HG02588 (cell line): ENCODE results near the gene DUSP28.
"Not testable (repeated sequence)": the region's sequence is repeated elsewhere in the genome, so short reads cannot be mapped to it uniquely, and the experiment has no call there.

Experiments
- ATAC-seq: cut with Tn5 transposase; IDR thresholded peaks from one replicate; pipeline ENCODE4 v1.9.1; 2021; ENCODE audit warnings: mild to moderate bottlenecking, moderate library complexity; ENCODE audit not compliant: unreplicated experiment

The DUSP28 gene

DNA sequence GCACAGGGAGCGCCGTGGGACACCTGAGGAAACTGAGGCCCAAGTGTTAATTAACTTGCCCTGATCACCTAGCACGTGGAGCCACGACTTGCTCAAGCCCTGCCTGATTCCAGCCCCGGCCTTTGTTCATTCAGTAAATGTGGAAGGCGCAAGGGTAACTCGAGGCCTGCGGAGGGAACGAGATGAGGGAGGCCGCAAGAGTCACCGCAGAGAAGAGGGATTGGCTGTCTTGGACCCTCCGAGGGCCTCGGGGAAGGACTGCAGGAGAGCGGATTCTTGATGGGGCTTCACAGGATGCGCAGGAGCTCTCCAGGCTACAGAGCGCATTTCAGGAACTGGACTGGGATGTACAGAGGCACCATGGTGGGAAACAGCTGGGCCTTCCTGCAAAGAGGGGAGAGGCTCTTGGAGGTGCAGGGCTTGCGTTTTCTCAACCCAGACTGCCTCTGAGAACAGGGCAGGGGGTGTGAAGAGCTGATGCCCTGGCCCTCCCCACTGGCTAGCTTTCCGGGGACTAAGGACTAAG, 1.9 kb upstream of the DUSP28 start:
- no peak for ATAC-seq

DNA sequence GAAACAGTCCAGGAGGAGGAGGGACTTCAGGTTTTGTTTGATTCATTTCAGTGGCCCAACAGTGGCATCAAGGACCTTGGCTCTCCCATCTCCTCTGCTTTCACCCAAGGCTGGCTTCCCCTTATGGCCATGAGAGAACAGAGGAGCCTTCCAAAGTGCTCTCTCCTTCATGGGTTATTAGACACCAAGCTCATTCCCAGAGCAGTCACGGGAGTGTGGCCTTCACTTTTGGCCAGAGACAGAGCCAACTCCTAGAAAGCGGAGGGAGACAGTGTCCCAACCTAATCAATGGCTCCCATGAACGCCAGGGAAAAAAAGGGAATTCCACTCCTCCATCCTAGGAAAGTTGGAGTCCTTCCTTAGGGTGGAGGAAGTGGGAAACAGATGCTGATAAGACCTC, 871 bp upstream of the DUSP28 start:
- no peak for ATAC-seq

DNA sequence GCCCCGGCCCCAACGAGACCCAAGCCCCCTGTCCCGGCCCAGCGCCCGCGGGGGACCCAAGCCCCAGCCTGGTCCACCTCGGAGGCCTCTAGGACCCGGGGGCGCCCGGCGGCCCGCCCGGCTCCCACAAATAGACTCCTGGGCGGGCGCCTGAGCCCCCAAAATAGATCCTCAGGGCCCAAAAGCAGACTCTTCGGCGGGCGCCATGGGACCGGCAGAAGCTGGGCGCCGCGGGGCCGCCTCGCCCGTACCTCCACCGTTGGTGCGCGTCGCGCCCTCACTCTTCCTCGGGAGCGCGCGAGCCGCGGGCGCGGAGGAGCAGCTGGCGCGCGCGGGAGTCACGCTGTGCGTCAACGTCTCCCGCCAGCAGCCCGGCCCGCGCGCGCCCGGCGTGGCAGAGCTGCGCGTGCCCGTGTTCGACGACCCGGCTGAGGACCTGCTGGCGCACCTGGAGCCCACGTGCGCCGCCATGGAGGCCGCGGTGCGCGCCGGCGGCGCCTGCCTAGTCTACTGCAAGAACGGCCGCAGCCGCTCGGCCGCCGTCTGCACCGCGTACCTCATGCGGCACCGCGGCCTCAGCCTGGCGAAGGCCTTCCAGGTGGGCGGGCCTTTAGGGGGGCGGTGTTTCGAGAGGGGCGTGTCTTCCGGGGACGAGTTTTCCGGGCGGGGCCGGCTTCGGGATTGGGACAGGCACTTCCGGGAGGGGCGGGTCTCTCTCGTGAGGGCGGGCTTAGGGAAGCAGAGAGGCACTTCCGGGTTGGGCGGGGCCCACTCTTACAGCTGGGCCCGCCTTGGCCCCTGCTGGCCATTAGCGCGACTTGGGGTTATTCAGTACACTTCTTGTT, 545 bp downstream of the DUSP28 start:
- peak; percentile 52 for ATAC-seq

DNA sequence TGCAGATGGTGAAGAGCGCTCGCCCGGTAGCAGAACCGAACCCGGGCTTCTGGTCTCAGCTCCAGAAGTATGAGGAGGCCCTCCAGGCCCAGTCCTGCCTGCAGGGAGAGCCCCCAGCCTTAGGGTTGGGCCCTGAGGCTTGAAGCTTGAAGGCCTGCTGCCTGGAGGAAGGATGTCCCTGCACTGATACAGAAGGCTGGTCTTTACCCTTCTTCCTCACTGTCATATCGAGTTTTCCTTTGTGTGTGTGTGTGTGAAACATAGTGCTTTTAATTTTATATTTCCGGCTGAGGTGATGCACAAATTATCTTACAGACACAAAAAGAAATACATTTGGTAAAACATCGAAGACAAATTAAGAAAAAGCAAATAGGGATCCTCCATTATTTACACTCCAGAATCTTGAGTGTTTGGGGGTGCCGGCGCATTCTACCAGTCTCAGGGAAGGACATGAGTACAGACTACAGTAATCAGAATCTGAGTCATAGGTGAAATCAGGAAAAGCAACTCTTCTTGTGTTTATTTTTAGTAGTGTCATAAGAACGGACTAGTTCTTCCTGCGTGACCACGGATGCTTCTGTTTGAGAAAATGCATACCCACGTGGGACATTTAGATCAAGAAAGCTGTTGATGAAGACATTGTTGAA, 1.3 kb downstream of the DUSP28 start:
- ATAC-seq: no peak

DNA sequence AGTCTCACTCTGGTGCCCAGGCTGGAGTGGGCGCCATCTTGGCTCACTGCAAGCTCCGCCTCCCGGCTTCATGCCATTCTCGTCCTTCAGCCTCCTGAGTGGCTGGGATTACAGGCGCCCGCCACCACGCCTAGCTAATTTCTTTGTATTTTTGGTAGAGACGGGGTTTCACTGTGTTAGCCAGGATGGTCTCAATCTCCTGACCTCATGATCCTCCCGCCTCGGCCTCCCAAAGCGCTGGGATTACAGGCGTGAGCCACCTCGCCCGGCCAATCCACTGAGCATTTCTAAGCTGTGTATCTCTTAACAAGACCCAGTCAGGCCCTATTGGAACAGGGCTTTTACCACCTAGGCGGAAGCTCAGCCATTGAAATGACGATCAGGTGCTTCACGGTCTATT, 3.1 kb downstream of the DUSP28 start:
- not testable (repeated sequence) for ATAC-seq

DNA sequence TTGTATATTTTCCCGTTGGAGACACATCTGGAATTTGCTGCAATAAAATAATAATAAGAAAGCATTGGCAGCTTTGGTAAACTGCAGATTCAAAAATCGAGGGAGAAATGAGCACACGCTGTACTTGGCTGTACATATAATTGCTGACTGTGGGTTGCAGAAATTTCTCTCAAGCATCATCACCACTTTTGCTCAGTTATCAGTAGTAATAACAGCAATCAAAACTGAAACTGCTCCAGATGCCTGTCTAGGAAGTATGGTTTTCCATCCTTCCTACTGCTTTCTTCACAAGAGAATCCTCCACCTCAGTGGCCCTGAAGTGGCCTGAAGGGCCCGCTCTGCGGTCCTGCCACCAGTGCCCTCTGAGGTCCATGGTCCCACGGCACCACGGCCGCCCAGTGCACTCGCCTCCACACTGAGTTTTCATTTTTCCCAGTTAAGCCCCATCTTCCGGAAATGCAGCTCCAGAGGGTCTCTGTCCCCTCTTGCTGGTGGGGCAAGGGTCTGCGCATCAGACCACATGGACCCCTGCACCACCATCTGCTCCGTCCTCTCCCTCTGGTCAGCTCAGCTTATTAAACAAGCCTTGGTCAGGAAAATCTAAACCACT, 3.9 kb downstream of the DUSP28 start:
- no peak for ATAC-seq

DNA sequence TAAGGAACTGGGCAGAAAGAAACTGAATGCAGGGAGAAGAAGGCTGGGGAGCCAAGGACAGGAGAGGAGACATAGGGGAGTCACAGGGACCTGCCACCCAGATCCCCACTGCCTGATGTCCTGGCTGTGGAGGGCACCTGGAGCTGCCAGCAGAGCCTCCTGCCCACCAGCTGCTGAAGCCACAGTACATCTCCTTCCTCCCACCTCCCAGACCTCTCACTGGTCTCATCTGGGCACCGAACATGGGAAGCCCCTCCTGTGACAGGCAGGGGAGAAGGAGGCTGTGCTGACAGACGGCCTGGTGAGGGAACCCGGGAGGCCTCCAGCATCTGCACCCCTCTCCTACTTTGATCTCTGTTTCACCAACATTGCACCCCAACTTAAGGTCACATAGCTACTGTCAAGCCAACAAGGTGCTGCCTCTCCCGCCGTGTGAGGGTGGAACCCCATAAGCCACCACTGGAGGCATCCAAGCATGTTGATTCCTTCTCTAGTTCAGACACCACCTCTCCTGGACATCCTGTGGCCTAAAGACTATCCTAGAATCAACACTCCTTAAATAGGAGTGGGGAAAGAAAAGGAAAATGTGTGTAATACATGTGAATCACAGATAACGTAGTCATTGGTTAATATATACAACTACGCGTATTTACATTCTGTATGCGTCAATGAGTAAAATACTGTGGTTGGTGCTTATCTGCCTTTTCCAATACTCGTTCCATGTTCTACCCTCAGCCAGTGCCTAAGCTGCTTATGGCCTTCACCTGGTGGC, 4.6 kb downstream of the DUSP28 start:
- ATAC-seq: no peak

DNA sequence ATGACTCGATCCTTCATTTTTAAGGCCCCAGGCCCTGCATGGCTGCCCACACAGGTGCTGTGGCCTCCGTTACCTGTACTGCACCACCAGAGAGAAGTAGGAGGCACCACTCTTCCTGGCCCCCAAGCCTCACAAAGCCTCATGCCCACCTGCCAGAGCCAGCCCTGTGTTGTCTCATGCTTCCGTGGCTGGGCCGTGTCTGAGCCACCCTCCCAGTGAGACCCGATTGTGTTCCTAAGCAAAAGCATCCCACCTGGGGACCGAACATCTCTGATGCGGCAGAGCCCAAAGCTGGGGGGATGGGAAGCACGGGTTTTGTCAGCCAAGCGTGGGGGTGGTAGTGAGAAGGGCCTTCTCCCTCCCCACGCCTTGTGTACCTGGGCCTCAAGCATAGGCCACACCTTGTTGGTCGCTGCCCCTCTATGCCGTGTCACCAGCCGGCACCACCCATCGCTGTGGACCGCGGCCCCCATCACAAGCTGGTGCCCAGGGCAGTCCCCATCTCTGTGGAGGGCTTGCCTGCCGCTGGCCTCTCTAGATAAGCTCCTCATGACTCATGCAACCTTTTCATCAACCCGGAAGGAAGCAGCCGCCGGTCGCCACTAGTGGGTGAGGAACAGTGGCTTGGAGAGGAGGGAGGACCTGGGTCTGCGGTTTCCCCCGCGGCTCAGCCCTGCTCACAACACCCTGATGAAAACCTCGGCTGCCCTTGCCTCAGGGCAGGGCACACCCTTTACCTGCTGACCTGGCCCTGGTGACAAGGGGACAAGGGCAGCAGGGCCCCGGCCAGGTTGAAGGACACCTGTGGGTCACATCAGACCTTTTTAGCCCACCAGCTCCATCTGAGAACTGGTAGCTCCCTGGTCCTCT, 5.4 kb downstream of the DUSP28 start:
- ATAC-seq: peak; percentile 28

DNA sequence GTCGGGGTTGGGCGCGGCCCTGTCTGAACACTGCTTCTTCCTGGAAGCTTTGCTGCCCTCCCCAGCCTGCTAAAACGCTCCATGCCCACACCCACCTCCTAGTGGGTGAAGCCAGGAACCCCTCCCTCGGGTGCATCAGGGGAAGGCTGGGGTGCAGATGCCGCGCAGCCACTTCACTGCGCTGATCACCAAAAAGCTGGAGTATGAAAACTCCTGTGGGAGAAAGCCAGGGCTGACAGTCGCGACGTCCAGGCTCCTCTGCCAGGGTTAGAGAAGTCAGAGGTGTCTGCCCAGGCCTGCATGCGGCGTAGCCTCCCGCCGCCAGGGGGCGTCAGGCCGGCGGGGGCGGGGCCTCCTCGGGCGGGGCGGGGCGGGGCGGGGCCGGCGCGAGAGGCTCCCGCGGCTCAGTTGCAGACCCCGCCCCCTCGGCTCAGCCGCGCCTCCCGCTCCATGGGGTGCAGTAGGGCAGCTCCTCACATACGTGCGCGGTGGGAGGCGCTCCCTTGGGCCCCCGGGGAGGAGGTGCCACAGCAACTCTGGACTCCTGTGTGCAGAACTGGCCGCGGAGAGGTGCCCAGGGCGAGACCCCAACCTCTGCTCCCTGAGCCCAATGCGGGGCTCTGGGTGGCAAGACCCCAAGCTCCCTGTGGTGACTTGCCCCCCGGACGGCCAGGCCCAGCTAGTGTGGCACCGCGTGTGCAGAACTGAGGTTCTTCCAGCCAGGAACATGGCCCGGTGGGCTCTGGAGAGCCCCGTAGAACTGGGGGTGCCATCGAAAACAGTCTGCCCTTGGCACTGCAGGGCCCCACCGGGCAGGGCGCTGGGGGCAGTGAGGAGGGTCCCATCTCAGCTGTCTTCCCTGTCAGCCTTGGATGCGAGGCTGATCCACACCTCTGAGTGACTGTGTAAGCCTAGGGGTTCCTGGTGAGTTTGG, 6.3 kb downstream of the DUSP28 start:
- ATAC-seq: peak; percentile 43

DNA sequence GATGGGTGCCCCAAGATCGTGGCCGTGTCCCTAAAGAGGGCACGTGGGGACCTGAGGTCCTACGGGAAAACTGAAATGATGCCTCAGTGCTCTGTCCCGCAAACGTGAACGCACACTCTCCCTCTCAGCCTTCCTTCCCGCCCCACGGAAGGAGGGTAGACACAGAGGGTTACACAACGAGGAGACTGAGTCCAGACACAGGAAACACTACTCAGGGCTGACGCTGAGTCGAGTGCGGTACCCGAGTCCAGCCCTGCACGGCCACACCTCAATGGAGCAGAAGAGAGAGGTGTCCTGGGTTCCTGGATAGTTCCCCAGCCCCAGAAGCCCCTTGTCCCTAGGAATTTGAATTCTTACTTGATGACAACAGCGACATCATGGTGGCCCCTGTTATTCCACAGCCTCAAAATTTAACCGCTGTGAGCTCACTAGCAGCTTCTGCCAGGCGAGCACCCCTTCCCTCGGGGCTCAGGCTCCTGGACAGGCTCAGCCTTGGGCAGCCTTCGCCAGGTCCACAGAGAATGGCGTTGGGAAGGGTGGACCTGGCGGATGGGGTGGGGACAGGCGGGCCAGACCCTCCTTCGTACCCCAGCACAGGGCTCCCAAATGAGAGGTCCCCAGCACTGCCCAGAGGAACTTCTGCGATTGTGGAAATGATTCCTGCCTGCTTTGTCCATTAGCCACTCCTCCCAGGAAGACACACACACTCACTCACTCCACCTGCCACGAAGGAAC, 7.1 kb downstream of the DUSP28 start:
- ATAC-seq: no peak

DNA sequence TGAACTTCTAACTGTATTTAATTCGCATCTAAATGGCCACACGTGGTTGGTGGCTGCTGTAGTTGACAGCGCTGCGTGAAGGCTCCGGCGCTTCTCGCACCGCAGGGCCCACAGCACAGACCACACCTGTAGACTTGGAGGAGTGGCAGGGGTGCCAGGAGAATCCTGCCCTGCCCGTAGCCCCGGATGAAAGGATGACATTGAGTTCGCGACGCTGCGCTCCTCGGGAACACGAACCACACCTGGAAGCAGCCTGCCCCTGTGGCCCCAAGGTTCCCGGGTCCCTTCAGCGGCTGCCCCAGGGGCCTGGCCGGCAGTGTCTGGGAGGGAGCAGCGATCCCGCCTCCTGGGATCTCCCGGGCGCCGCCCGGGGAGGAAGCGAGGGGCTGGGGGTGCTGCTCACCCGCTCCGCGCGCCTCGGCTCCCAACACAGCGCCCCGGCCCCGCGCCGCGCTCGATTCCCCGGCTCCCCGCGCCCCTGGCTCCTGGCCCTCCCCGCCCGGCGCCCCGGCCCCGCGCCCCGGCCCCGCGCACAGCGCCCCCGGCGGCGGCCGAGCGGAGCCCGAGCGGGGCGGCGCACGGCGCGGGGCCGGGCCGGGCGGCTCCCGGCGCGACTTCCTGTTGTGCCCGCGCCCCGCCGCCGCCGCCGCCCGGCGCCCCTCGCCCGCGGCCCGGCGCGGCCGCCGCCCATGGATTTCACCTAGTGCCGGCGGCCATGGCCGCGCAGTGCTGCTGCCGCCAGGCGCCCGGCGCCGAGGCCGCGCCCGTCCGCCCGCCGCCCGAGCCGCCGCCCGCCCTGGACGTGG, 7.9 kb downstream of the DUSP28 start, which contains the start of gene RNPEPL1:
RNPEPL1 (plus strand) TSS at position 613 of the 806 bp plus-strand sequence; CDS start at position 716, 103 bp downstream.
- ATAC-seq: peak; percentile 32

DNA sequence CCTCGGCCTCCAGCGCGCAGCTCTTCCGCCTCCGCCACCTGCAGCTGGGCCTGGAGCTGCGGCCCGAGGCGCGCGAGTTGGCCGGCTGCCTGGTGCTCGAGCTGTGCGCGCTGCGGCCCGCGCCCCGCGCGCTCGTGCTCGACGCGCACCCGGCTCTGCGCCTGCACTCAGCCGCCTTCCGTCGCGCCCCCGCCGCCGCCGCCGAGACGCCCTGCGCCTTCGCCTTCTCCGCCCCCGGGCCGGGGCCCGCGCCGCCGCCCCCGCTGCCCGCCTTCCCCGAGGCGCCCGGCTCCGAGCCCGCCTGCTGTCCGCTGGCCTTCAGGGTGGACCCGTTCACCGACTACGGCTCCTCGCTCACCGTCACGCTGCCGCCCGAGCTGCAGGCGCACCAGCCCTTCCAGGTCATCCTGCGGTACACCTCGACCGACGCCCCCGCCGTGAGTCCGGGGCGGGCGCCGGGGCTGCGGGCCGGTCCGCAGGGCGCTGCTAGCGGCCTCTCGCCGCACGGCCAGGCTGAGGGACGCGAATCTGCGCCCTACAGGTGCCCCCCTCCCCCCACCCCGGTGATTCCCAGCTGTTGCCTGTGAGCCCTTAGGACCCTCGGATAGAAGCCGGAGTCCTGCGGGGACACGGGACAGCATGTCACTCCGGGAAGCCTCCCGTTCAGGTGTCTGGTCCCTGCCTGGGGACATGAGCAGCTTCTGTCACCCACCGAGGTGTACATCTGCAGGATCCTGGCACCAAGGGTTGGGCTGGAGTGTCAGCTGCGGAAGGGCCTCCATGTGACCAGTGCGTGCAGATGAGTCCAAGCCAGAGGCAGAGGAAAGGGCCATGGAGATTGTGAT, 8.7 kb downstream of the DUSP28 start:
- peak; percentile 21 for ATAC-seq

DNA sequence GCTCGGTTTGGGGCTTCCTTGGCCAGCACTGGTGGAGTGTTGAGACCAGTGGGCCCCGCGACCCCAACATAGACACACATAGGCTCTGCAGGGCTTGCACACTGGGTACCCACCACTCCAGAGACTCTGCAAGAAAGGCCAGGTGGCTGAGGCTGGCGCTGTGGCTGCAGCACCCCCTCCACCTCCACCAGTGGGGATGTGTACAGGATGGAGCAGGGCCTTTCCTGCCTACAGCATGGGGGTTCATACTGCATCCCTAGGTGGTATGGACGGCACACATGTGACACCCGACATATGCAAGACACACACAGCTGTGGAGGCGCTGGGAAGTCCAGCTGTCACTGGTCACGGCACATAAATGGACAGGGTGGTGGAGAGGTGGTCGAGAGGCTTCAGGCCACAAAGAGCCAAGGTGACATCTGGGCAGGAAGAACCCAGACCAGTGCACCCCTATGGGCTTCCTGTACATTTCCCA, 9.4 kb downstream of the DUSP28 start:
- ATAC-seq: no peak

DNA sequence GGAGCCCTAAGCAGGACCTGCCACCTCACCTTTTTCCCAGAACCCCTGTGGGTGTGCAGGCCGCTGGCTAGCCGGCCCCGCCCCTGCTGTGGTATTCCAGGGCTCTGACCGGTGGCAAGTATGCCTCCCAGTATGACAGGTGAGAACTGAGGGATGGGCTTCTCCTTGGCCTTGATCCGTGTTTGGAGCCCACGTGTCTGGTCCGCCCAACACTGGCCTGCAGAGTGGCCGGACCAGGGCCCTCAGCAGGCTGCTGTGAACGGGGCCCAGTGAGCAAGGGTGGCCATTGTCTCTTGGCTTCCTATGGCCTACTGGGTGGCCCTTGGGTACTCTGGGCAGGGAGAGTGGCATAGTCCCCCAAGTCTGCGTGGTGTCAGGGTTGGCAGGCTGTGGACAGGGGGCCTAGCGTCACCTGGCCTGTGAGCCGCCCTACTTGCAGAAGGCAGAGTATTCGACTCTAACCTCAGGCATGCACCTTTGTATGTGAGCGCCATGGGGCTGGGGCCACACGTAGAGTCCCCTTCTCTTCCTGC, 9.9 kb downstream of the DUSP28 start:
- ATAC-seq: no peak

DNA sequence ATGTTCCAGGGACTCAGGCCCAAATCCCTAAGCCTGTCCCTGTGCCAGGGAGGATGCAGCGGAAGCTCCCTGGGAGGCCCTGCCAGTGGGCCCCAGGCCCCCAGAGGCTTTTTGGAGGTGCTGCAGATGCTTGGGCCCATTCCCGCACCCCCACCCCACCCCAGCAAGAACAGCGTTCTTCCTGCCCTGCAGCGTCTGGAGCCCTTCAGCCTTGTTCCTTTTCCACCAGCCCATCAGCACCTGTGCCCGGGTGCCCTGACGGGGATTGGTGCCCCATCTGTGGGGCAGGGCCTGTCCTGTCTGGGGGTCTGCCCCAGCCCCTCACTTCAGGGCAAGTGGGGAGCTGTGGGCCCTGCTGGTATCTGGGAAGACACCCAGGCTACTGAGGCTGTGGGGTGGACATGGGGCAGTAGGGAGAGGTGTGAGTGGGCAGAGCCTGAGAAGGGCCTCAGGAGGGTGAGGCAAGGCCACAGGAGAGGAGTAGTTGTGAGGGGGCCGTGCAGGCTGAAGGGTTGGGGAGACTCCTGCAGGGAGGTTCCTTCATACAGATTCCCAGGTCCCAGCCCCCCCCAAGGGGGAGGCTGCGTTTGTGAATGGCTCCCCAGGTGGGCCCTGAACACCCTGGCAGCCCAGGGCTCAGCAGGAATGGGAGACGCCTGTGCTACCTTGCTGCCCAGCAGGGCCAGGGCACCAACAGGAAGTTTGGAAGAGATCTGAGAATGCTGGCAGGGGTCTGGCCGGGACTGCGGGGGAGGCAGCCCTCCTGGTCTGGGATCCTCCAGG, 10.6 kb downstream of the DUSP28 start:
- no peak for ATAC-seq
